Heart left ventricle (tissue), 13 donors: Measurements from ENCODE around the gene CCSER2.

ENCODE experiments used
- CTCF ChIP-seq, 12 donors: fragments of 200-600 bp; sonication (generic) in 4 of 12; IDR thresholded peaks; one replicate each; pipeline versions ENCODE4 v1.5.0 to v1.8.0; 2018 to 2022; ENCODE audit warnings: antibody characterized with exemption in 12 of 12, mild to moderate bottlenecking in 5 of 12
- POLR2A ChIP-seq, 2 donors: fragments of 450-650 bp; IDR thresholded peaks; one replicate each; pipeline ENCODE4 v1.6.1; 2017; ENCODE audit warnings: antibody characterized with exemption in 2 of 2, mild to moderate bottlenecking in 2 of 2, moderate library complexity in 2 of 2
- donor health status: ischemic (EF 13 %, LVEDD 7.1; RV severe dilation, severe dysfunction).
- donor health status: DM: no; HTN: yes; CAD: no.
- donor health status: DM: no; HTN: no; CAD: no.
- donor health status: ischemic (EF 25% LVEDD 6.9; RV normal size, moderate dysfunction).
- donor health status: ischemic (EF 25% LVEDD 5.7; RV mildly dilated, moderate dysfunction).
- donor health status: ischemic (EF 35%, LVEDD 5.7; RV mildly dilated, moderate dysfunction).
- donor health status: nonischemic (EF 11% LVEDD 7.7; RV severe dilation, severe dysfunction).
- donor health status: DM: yes; HTN: yes; CAD: no.
- donor health status: PGD.
- donor health status: ischemic (EF 29% LVEDD 5.4; RV normal size, mild dysfunction).
- donor health status: nonischemic (EF 23%, LVEDD 6.1; RV moderate dilation, normal function).

GRCh38 chr10:84563355-84563754 is 235.0 kb downstream of the CCSER2 start:
- no peak for TF ChIP-seq POLR2A (IDR thresholded peaks at IDR 0.05)
- no peak for TF ChIP-seq CTCF (IDR thresholded peaks at IDR 0.05)
